Neuronal stem cell (in vitro differentiated cells): ENCODE data around the gene ASGR1.

Experiments
- DNase-seq: peaks from one replicate; pipeline ENCODE4 v3.0.0-alpha.2; 2013; ENCODE audit warnings: low spot score
- H2AFZ ChIP-seq: one replicate; pipeline ENCODE4 v1.6.1; 2013; ENCODE audit warnings: mild to moderate bottlenecking, low read length, inconsistent platforms
- H2AK5ac ChIP-seq: 2 replicates; pipeline ENCODE4 v1.6.1; 2013; ENCODE audit warnings: low read depth, mild to moderate bottlenecking, inconsistent platforms, low read length, moderate library complexity, mixed read lengths
- H2BK120ac ChIP-seq: 2 replicates; pipeline ENCODE4 v1.6.1; 2013; ENCODE audit warnings: low read depth, mild to moderate bottlenecking, inconsistent platforms, low read length, moderate library complexity, mixed read lengths
- H2BK12ac ChIP-seq: one replicate; pipeline ENCODE4 v1.6.1; 2013; ENCODE audit warnings: low read length, inconsistent platforms
- H2BK15ac ChIP-seq: 2 replicates; pipeline ENCODE4 v1.6.1; 2013; ENCODE audit warnings: mild to moderate bottlenecking, low read length, inconsistent platforms, mixed read lengths
- H2BK5ac ChIP-seq: one replicate; pipeline ENCODE4 v1.6.1; 2013; ENCODE audit warnings: inconsistent platforms, mild to moderate bottlenecking, low read length, moderate library complexity
- H3K14ac ChIP-seq: one replicate; pipeline ENCODE4 v1.6.1; 2013; ENCODE audit warnings: low read length, inconsistent platforms
- H3K18ac ChIP-seq: 2 replicates; pipeline ENCODE4 v1.6.1; 2013; ENCODE audit warnings: low read length, inconsistent platforms
- H3K23ac ChIP-seq: 2 replicates; pipeline ENCODE4 v1.6.1; 2013; ENCODE audit warnings: low read depth, mild to moderate bottlenecking, mixed read lengths, low read length, inconsistent platforms; ENCODE audit not compliant: poor library complexity
- H3K27ac ChIP-seq: replicated peaks from 3 replicates; pipeline ENCODE4 v1.5.1; 2013; ENCODE audit warnings: low read length, inconsistent platforms
- H3K27me3 ChIP-seq, 3 experiments: 2 replicates each; pipeline ENCODE4 v1.6.1; 2013; ENCODE audit warnings: low read length in 3 of 3, mild to moderate bottlenecking in 2 of 3, inconsistent platforms in 1 of 3, low read depth in 1 of 3, mixed read lengths in 1 of 3, moderate library complexity in 1 of 3; ENCODE audit not compliant: control insufficient read depth in 3 of 3, insufficient read depth in 3 of 3
- H3K36me3 ChIP-seq, 2 donors: replicated peaks in 1 of 2; 2 replicates each; pipeline ENCODE4 v1.6.1; 2013; ENCODE audit warnings: low read length in 2 of 2; ENCODE audit not compliant: control insufficient read depth in 2 of 2, insufficient read depth in 2 of 2
- H3K4ac ChIP-seq: 2 replicates; pipeline ENCODE4 v1.6.1; 2013; ENCODE audit warnings: inconsistent platforms, mild to moderate bottlenecking, low read length, moderate library complexity
- H3K4me1 ChIP-seq, 2 donors: 1 replicate in 1 of 2; 2 replicates in 1 of 2; pipeline ENCODE4 v1.6.1; 2013; ENCODE audit warnings: low read length in 2 of 2, low read depth in 1 of 2; ENCODE audit not compliant: control insufficient read depth in 2 of 2, insufficient read depth in 1 of 2
- H3K4me2 ChIP-seq: one replicate; pipeline ENCODE4 v1.6.1; 2013; ENCODE audit warnings: mild to moderate bottlenecking, low read length, inconsistent platforms; ENCODE audit not compliant: insufficient read depth, poor library complexity, severe bottlenecking
- H3K4me3 ChIP-seq, 2 donors: 2 replicates each; pipeline ENCODE4 v1.5.1; 2013; ENCODE audit warnings: low read length in 2 of 2, mild to moderate bottlenecking in 2 of 2, inconsistent platforms in 1 of 2, moderate library complexity in 1 of 2
- H3K79me1 ChIP-seq: one replicate; pipeline ENCODE4 v1.6.1; 2013; ENCODE audit warnings: low read depth, mild to moderate bottlenecking, inconsistent platforms, low read length, moderate library complexity
- H3K9ac ChIP-seq: one replicate; pipeline ENCODE4 v1.6.1; 2013; ENCODE audit warnings: mild to moderate bottlenecking, low read depth, low read length, inconsistent platforms; ENCODE audit not compliant: poor library complexity
- H3K9me3 ChIP-seq, 2 donors: replicated peaks in 1 of 2; 2 replicates each; pipeline versions ENCODE3 to v1.6.1; 2013; ENCODE audit warnings: low read length in 2 of 2, mild to moderate bottlenecking in 2 of 2, inconsistent platforms in 1 of 2, low read depth in 1 of 2, mixed read lengths in 1 of 2, moderate library complexity in 1 of 2; ENCODE audit not compliant: control insufficient read depth in 2 of 2, insufficient read depth in 1 of 2
- H4K8ac ChIP-seq: one replicate; pipeline ENCODE4 v1.6.1; 2013; ENCODE audit warnings: low read depth, mild to moderate bottlenecking, inconsistent platforms, low read length, moderate library complexity
- H4K91ac ChIP-seq: one replicate; pipeline ENCODE4 v1.6.1; 2013; ENCODE audit warnings: low read length, low read depth, mild to moderate bottlenecking, inconsistent platforms; ENCODE audit not compliant: poor library complexity
- WGBS, 2 donors: extraction: QIAGEN DNeasy Blood & Tissue Kit; methylation state at CpG; one replicate each; pipeline ENCODE4 v1.1.7; 2013; ENCODE audit warnings: missing lambda C conversion rate in 2 of 2, mixed read lengths in 1 of 2; ENCODE audit not compliant: insufficient read length in 2 of 2, insufficient replicate concordance in 1 of 2; ENCODE audit errors: extremely low coverage in 2 of 2; 5-methylcytosine and 5-hydroxymethylcytosine counted together

ASGR1 gene

GRCh38 chr17:7137171-7137943 lies 41.8 kb downstream of the ASGR1 start:
- Histone ChIP-seq H2BK12ac (no peak overlapping the region), H3K4ac (no peak overlapping the region), H2BK5ac (no peak overlapping the region), H3K9me3 (peaks cover 0 to 6% of the 10 kb centered on the region in 2 donors), H3K27me3 (peaks cover 0 to 3% (median 0%) of the 10 kb centered on the region in 3 experiments), H4K91ac (no peak overlapping the region), H2BK15ac (no peak overlapping the region), H3K4me2 (no peak overlapping the region), H3K36me3 (no peaks in the 10 kb centered on the region), H2AFZ (peak overlapping the region; percentile 18), H3K4me1 (peaks cover 3 to 12% of the 10 kb centered on the region in 2 donors), H2BK120ac (no peak overlapping the region), H4K8ac (no peak overlapping the region), H2AK5ac (no peak overlapping the region), H3K79me1 (no peaks in the 10 kb centered on the region), H3K9ac (no peak overlapping the region), H3K18ac (no peak overlapping the region), H3K27ac (no peak overlapping the region), H3K4me3 (no peak overlapping the region), H3K23ac (no peak overlapping the region), H3K14ac (no peak overlapping the region)
- DNase-seq: no peak
- WGBS, 2 donors: no CpG with 5 or more reads among the region's 13 CpGs

- Histone ChIP-seq H4K91ac (no peak overlapping the region), H3K4me2 (no peak overlapping the region), H3K36me3 (no peaks in the 10 kb centered on the region), H3K4ac (no peak overlapping the region), H4K8ac (no peak overlapping the region), H3K79me1 (no peaks in the 10 kb centered on the region), H2BK120ac (no peak overlapping the region), H2BK5ac (no peak overlapping the region), H2BK12ac (no peak overlapping the region), H2AFZ (no peak overlapping the region), H2BK15ac (no peak overlapping the region), H3K27me3 (peaks cover 0 to 3% (median 0%) of the 10 kb centered on the region in 3 experiments), H3K23ac (no peak overlapping the region), H3K9ac (no peak overlapping the region), H3K18ac (no peak overlapping the region), H3K14ac (no peak overlapping the region), H3K9me3 (peaks cover 0 to 6% of the 10 kb centered on the region in 2 donors), H3K27ac (no peak overlapping the region), H3K4me3 (no peak overlapping the region), H2AK5ac (no peak overlapping the region), H3K4me1 (peaks cover 6 to 16% of the 10 kb centered on the region in 2 donors)
- no CpG with 5 or more reads among the region's 9 CpGs for WGBS, 2 donors
- peak; percentile 79 for DNase-seq
These were observed 42.8 kb downstream of the ASGR1 start for GRCh38 chr17:7136266-7136877.

GRCh38 chr17:7133916-7134315 lies 45.3 kb downstream of the ASGR1 start:
- no peak overlapping the region for H3K18ac ChIP-seq
- no peak overlapping the region for H3K4me3 ChIP-seq
- H2AK5ac ChIP-seq: no peak overlapping the region
- no peak overlapping the region for H4K91ac ChIP-seq
- peaks cover 0 to 4% of the 10 kb centered on the region in 2 donors for H3K9me3 ChIP-seq
- no peaks in the 10 kb centered on the region for H3K36me3 ChIP-seq
- no peak overlapping the region for H2BK15ac ChIP-seq
- no peak overlapping the region for H3K4me2 ChIP-seq
- no peaks in the 10 kb centered on the region for H3K79me1 ChIP-seq
- H4K8ac ChIP-seq: no peak overlapping the region
- no peak overlapping the region for H3K14ac ChIP-seq
- DNase-seq: no peak
- no peak overlapping the region for H2AFZ ChIP-seq
- WGBS, 2 donors: no CpG with 5 or more reads among the region's 20 CpGs
- H2BK5ac ChIP-seq: no peak overlapping the region
- H3K27ac ChIP-seq: no peak overlapping the region
- H3K23ac ChIP-seq: no peak overlapping the region
- H2BK120ac ChIP-seq: no peak overlapping the region
- no peaks in the 10 kb centered on the region for H3K27me3 ChIP-seq
- H2BK12ac ChIP-seq: no peak overlapping the region
- H3K9ac ChIP-seq: no peak overlapping the region
- peaks cover 9 to 20% of the 10 kb centered on the region in 2 donors for H3K4me1 ChIP-seq
- H3K4ac ChIP-seq: no peak overlapping the region

- DNase-seq: peak; percentile 43
- Histone ChIP-seq H2AFZ (no peak overlapping the region), H3K4me1 (peaks cover 9 to 20% of the 10 kb centered on the region in 2 donors), H2BK5ac (no peak overlapping the region), H3K4me2 (no peak overlapping the region), H3K27me3 (no peaks in the 10 kb centered on the region), H3K14ac (no peak overlapping the region), H2BK120ac (no peak overlapping the region), H3K23ac (peak overlapping the region; percentile 8), H3K9ac (no peak overlapping the region), H2AK5ac (no peak overlapping the region), H4K8ac (no peak overlapping the region), H2BK12ac (no peak overlapping the region), H3K4me3 (no peak overlapping the region), H2BK15ac (no peak overlapping the region), H4K91ac (no peak overlapping the region), H3K79me1 (no peaks in the 10 kb centered on the region), H3K36me3 (no peaks in the 10 kb centered on the region), H3K18ac (peak overlapping the region; percentile 12), H3K9me3 (no peaks in the 10 kb centered on the region), H3K27ac (no peak overlapping the region), H3K4ac (no peak overlapping the region)
- no CpG with 5 or more reads among the region's 19 CpGs for WGBS, 2 donors
These were observed 45.7 kb downstream of the ASGR1 start for GRCh38 chr17:7133424-7133823.
